Measurements from ENCODE around the gene HSPBP1. TPM values are rescaled to one million over a fixed set of nuclear protein-coding genes. Genes with fewer than 3 reads are reported as not detected.

The HSPBP1 gene
- total RNA-seq, 1 donor from 2014 or later = 19.9 TPM

DNA sequence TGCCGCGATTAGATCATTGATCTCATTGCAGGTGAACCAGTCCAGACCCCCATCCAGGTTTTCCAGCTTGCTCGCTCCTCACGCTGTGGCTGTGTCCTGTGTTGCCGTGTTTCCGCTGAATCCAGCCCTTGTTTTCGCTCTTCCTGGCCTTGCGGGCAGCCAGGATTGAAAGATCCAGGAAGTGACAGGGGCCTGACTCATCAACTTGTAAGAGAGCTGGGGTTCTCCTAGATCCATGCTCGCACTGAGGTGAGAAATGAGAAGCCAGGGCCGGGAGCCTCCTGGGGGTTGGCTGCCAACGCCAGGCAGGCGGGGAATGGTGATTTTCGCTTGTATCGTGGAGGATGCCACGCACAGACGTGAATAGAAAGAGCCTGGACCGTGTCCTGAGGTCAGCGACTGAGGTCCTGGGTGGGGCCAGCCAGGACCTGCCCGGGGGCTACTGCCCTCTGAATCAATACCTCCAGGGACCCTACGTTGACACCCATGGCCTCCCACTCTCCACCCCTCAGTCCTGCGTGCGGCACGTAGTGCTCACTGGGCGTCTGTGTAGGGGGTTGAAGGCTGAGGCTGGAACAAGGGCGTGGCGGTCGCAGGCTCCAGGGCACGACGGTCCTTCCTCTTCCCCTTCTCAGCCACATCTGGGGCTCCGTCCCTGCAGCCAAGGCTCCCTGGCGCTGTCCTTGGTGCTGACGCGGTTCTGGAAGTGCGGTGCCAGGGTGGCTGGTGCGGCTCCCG is 63.3 kb downstream of the HSPBP1 start:
- peak; percentile 92 to 98 for DNase-seq (ENCODE audit: low read depth in 2 of 2)

DNA sequence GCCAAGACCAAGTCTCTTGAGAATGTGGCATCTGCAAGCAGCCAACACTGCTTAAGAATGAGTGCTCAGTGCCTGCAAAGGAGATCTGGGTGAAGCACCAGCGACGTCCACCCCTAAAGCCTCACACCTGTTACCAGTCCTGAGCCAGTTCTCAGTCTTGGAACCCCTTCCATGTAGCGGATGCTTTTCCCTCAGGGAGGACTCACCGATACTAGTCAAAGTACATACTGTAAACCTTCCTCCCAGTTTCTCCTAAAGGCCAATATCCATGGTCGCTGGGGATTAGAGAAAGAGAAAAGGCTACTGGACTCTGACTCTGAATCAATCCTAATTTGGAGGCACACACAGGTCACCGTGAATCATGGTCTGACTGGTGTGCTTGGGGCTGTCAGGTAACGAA is 66.4 kb downstream of the HSPBP1 start:
- DNase-seq (ENCODE audit: low read depth in 2 of 2) = no peak

DNA sequence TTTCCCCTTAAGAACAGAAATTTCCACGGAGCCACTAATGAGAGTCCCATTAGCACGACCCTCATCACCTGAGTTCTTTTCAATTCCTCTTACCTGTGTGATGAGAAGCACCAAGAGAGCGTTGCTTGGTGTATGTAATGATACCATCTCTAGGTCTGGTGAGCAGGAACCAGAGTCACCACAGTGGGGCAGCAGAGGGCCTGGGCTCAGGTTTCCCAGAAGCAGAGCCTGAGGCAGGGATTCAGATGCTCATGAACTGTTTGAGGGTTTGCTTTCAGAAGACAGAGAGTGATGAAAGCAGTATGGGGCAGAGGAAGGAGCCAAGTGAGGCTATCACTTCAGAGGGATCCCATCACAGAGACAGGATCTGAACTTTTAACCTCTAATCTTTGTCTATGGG is 67.5 kb downstream of the HSPBP1 start:
- peak in 1 of 2 donors; percentile 27 for DNase-seq (ENCODE audit: low read depth in 2 of 2)

Other genes starting within 250 kb of the HSPBP1 start
- gene GP6, start 241.8 kb downstream of the HSPBP1 start, total RNA-seq = under 0.01 TPM in 1 of 2 replicates, not detected in the other
- gene RDH13, start 217.0 kb downstream of the HSPBP1 start, total RNA-seq = 10.9 and 24.5 TPM in 2 replicates
- 5.7 and 8.9 TPM in 2 replicates for gene EPS8L1, start 204.2 kb downstream of the HSPBP1 start, total RNA-seq
- gene PPP1R12C, start 162.5 kb downstream of the HSPBP1 start, total RNA-seq = 21.1 and 34.4 TPM in 2 replicates
- 0.51 and 1.7 TPM in 2 replicates for gene TNNT1, start 130.9 kb downstream of the HSPBP1 start, total RNA-seq
- not detected in 2 replicates for gene TNNI3, start 122.4 kb downstream of the HSPBP1 start, total RNA-seq
- gene DNAAF3, start 113.5 kb downstream of the HSPBP1 start, total RNA-seq = 0.26 and 0.38 TPM in 2 replicates
- gene SYT5, start 99.8 kb downstream of the HSPBP1 start, total RNA-seq = under 0.01 TPM in 1 of 2 replicates, not detected in the other
- 0.13 TPM in 2 replicates for gene PTPRH, start 70.6 kb downstream of the HSPBP1 start, total RNA-seq
- 0.26 and 0.89 TPM in 2 replicates for gene TMEM86B, start 51.3 kb downstream of the HSPBP1 start, total RNA-seq
- gene PPP6R1, start 21.1 kb downstream of the HSPBP1 start, total RNA-seq = 19.9 and 34.9 TPM in 2 replicates
- gene BRSK1, start 3.9 kb upstream of the HSPBP1 start, total RNA-seq = 0.39 and 1.3 TPM in 2 replicates
- gene TMEM150B, start 45.2 kb upstream of the HSPBP1 start, total RNA-seq = not detected in 2 replicates
- gene KMT5C, start 59.8 kb upstream of the HSPBP1 start, total RNA-seq = 3.2 and 4.6 TPM in 2 replicates
- gene COX6B2, start 74.6 kb upstream of the HSPBP1 start, total RNA-seq = not detected in 2 replicates
- not detected in 2 replicates for gene GARIN5B, start 83.2 kb upstream of the HSPBP1 start, total RNA-seq
- under 0.01 and 0.13 TPM in 2 replicates for gene IL11, start 90.4 kb upstream of the HSPBP1 start, total RNA-seq
- not detected in 2 replicates for gene TMEM190, start 96.7 kb upstream of the HSPBP1 start, total RNA-seq
- gene TMEM238, start 104.2 kb upstream of the HSPBP1 start, total RNA-seq = 0.26 and 0.63 TPM in 2 replicates
- 126 and 262 TPM in 2 replicates for gene RPL28, start 105.8 kb upstream of the HSPBP1 start, total RNA-seq
- 40.6 and 54.6 TPM in 2 replicates for gene UBE2S, start 127.7 kb upstream of the HSPBP1 start, total RNA-seq
- gene SHISA7, start 163.2 kb upstream of the HSPBP1 start, total RNA-seq = not detected in 2 replicates
- gene ISOC2, start 181.5 kb upstream of the HSPBP1 start, total RNA-seq = 61.0 and 75.9 TPM in 2 replicates
- gene C19orf85, start 184.6 kb upstream of the HSPBP1 start, total RNA-seq = not detected in 2 replicates
- 0.77 and 2.1 TPM in 2 replicates for gene ZNF628, start 196.5 kb upstream of the HSPBP1 start, total RNA-seq
- gene NAT14, start 205.1 kb upstream of the HSPBP1 start, total RNA-seq = 8.9 and 9.1 TPM in 2 replicates
- gene SSC5D, start 208.3 kb upstream of the HSPBP1 start, total RNA-seq = under 0.01 and 0.13 TPM in 2 replicates

Data from dermis microvascular lymphatic vessel endothelial cell (primary cell).